Sigmoid colon (tissue), 4 donors: Measurements from ENCODE around the gene ZCCHC7.

Experiments
- CTCF ChIP-seq, 4 experiments: fragments of 450-650 bp in 3 of 4; fragments of 200-600 bp in 1 of 4; IDR thresholded peaks; one replicate each; pipeline ENCODE4 v1.5.1; 2016 to 2019; ENCODE audit warnings: antibody characterized with exemption in 4 of 4, mild to moderate bottlenecking in 3 of 4, moderate library complexity in 2 of 4
- POLR2AphosphoS5 ChIP-seq, 4 donors: sonication (generic); formaldehyde crosslinking; IDR thresholded peaks; one replicate each; pipeline ENCODE4 v1.6.1; 2017; ENCODE audit warnings: antibody characterized with exemption in 4 of 4

GRCh38 chr9:37197158-37198038 lies 77.0 kb downstream of the ZCCHC7 start:
- TF ChIP-seq CTCF (IDR thresholded peaks at IDR 0.05): no peak
- TF ChIP-seq POLR2AphosphoS5 (IDR thresholded peaks at IDR 0.05): no peak
